ENCODE data around the gene FAM47E.
"Not testable (repeated sequence)": the region's sequence is repeated elsewhere in the genome, so short reads cannot be mapped to it uniquely, and the experiment has no call there.

The FAM47E gene

GRCh38 chr4:76270244-76271175, 19.0 kb downstream of the FAM47E start:
- no peak for DNase-seq (ENCODE audit: low read depth in 2 of 2, low spot score in 1 of 2)

- no peak for DNase-seq (ENCODE audit: low read depth in 2 of 2, low spot score in 1 of 2)
Observed at GRCh38 chr4:76271248-76271647, 19.7 kb downstream of the FAM47E start.

- DNase-seq (ENCODE audit: low read depth in 2 of 2, low spot score in 1 of 2), result no peak
Observed at GRCh38 chr4:76272073-76272472, 20.6 kb downstream of the FAM47E start.

GRCh38 chr4:76272582-76272981, 21.1 kb downstream of the FAM47E start:
- DNase-seq (ENCODE audit: low read depth in 2 of 2, low spot score in 1 of 2), result no peak

- no peak for DNase-seq (ENCODE audit: low read depth in 2 of 2, low spot score in 1 of 2)
Observed at GRCh38 chr4:76272999-76273398, 21.5 kb downstream of the FAM47E start.

GRCh38 chr4:76275486-76276124, 24.1 kb downstream of the FAM47E start:
- no peak for DNase-seq (ENCODE audit: low read depth in 2 of 2, low spot score in 1 of 2)

- DNase-seq (ENCODE audit: low read depth in 2 of 2, low spot score in 1 of 2), result no peak
Observed at GRCh38 chr4:76276813-76277212, 25.3 kb downstream of the FAM47E start.

- DNase-seq (ENCODE audit: low read depth in 2 of 2, low spot score in 1 of 2), result no peak
Observed at GRCh38 chr4:76277667-76278066, 26.1 kb downstream of the FAM47E start.

GRCh38 chr4:76278583-76278982, 27.1 kb downstream of the FAM47E start:
- DNase-seq (ENCODE audit: low read depth in 2 of 2, low spot score in 1 of 2), result no peak

GRCh38 chr4:76279462-76279861, 27.9 kb downstream of the FAM47E start:
- no peak for DNase-seq (ENCODE audit: low read depth in 2 of 2, low spot score in 1 of 2)

GRCh38 chr4:76280488-76281441, 29.2 kb downstream of the FAM47E start:
- no peak for DNase-seq (ENCODE audit: low read depth in 2 of 2, low spot score in 1 of 2)

GRCh38 chr4:76281594-76281993, 30.1 kb downstream of the FAM47E start:
- not testable (repeated sequence) for DNase-seq (ENCODE audit: low read depth in 2 of 2, low spot score in 1 of 2)

- DNase-seq (ENCODE audit: low read depth in 2 of 2, low spot score in 1 of 2), result no peak
Observed at GRCh38 chr4:76282941-76283689, 31.6 kb downstream of the FAM47E start.

- DNase-seq (ENCODE audit: low read depth in 2 of 2, low spot score in 1 of 2), result no peak
Observed at GRCh38 chr4:76283900-76284299, 32.4 kb downstream of the FAM47E start.

GRCh38 chr4:76287811-76288210, 36.3 kb downstream of the FAM47E start:
- DNase-seq (ENCODE audit: low read depth in 2 of 2, low spot score in 1 of 2), result not testable (repeated sequence)

- no peak for DNase-seq (ENCODE audit: low read depth in 2 of 2, low spot score in 1 of 2)
Observed at GRCh38 chr4:76292730-76293129, 41.2 kb downstream of the FAM47E start.

- no peak for DNase-seq (ENCODE audit: low read depth in 2 of 2, low spot score in 1 of 2)
Observed at GRCh38 chr4:76293772-76294171, 42.3 kb downstream of the FAM47E start.

GRCh38 chr4:76296286-76296820, 44.8 kb downstream of the FAM47E start:
- DNase-seq (ENCODE audit: low read depth in 2 of 2, low spot score in 1 of 2), result no peak

- DNase-seq (ENCODE audit: low read depth in 2 of 2, low spot score in 1 of 2), result no peak
Observed at GRCh38 chr4:76298227-76298626, 46.7 kb downstream of the FAM47E start.

GRCh38 chr4:76300012-76300411, 48.5 kb downstream of the FAM47E start:
- DNase-seq (ENCODE audit: low read depth in 2 of 2, low spot score in 1 of 2), result no peak

All from stimulated activated CD8-positive, alpha-beta memory T cell treated with anti-CD3 and anti-CD28 coated beads, Interleukin-4, amount 100 ng/mL, for 4 hours (primary cell).